NCI-H1105 treated with DMSO at 0.1 percent for 48 hours (cell line): ENCODE results near the gene LINS1.

Experiments
- DNase-seq: peaks from one replicate; lab custom pipeline; 2025; lab: John Stamatoyannopoulos, UW

The LINS1 gene

DNA sequence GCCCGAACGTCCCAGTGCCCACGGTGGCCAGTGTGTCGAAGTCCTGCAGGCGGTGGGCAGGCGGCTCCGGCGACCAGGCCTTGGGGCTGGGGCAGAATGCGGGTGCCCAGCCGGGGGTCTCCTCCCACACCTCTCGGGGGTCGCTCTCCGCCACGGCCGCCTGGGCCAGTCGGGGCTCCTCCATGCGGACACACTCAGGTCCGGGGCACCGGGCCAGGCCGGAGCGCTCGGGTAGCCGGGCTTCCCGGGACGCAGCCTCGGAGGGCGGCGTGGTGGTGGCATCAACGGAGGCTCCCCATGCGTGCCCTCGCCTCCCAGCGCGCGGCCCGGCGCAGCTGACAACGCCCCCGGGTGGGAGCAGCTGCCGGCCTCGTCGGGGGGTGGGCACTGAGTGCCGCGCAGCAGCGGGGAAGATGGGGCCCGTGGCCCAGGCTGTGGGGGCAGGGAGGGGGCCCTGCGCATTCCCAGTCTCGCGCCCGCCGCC is 43.2 kb downstream of the LINS1 start:
- DNase-seq = no peak

DNA sequence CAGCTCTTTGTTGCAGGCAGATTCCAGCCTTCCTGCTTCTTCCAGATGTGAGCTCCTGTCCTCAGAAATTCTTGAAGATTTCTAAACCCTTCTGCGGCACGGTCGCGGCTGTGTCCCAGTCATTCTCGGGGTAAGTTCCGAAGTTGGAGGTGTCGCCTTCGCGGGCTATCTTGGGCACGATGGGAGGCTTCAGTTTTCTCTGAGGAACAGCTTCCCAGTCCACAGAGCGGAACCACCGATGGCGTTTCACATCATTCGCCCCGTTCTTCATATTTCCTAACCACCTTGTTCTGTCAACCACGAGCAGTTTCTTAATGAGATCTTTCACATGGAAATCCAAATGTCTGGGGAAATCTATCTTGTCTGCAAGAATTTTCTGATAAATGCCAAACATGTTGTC is 48.5 kb downstream of the LINS1 start:
- DNase-seq = no peak

DNA sequence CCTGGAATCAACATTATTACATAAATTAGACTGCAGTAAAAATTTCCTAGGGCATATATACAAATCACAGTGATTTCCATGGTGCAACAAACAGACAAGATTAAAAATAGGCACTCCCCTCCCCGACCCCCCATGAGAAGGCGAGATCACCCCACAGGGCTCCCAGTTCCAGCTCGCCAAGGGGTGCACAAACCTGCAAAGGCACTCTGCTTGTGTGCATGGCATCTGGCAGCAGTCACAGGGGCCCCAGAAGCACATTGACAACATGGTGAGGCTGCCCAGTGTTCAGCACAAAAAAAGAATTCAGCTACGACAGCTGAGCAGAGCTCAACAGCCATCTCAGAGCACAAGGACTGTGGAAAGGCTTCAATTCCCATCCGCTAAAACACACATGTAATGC is 54.0 kb downstream of the LINS1 start:
- DNase-seq = no peak

DNA sequence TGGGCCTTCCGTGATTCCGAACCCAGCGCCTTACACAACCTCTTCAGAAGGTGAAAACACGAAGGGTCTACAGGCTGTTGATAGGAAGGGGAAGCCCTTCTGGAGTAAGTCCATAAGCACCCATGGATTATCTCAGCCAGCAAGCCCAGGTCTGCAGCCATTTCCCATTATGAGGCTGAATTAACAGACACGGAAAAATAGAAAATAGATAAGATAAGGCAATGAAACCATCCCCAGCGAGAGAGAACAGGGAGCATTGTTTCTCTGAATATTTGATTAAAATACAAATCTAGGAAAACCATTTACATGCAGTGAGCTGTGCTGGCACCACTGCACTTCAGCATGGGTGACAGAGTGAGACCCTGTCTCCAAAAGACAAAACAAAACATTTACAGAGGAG is 57.0 kb downstream of the LINS1 start:
- no peak for DNase-seq

DNA sequence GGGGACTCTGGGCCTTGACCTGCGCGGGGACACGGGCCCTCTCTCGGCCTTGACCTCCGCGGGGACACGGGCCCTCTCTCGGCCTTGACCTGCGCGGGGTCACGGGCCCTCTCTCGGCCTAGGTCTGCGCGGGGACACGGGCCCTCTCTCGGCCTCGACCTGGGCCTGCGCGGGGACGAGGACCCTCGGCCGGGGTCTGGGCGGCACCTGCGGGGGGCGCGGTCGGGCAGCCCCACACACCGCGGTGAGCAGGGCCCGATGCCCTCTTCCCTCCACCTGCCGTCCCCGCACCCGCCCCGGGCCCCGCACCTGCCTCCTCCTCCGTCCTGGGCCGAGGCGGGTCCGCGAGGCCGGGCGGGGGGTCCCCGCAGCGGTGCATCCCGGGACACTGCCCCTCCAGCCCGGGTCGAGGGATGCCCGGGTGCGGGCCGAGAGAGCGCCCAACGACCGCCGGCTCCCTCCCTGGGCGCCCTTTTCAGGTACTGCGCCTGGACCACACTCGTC is 57.6 kb downstream of the LINS1 start:
- DNase-seq = no peak

DNA sequence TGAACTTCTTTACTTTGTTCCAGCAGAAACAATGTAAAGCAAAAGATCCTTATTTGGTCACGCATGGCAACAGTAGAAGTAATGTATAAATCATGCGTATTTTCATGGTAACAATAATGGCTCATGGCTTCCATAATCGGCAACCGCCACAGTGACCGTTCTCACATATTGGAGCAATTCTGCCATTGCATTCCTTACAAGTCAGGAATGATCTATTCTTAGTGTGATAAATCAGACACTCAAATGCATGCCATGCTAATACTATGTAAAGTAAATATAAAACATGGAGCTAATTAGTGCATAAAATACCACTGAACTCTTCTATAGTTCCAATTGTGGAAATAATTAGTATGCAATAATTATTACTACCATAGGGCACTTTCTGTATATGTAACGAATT is 59.7 kb downstream of the LINS1 start:
- DNase-seq = no peak

DNA sequence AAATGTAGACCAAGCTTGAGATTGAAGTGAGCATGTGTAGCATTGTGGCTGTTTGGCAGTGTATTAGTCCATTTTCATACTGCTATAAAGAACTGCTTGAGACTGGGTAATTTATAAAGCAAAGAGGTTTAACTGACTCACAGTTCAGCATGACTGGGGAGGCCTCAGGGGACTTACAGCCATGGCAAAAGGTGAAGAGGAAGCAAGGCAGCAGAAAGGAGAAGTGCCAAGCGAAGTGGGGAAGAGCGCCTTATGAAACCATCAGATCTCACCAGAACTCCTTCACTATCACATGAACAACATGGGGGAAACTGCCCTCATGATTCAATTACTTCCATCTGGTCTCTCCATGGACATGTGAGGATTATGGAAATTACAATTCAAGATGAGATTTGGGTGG is 64.7 kb downstream of the LINS1 start:
- DNase-seq = no peak

DNA sequence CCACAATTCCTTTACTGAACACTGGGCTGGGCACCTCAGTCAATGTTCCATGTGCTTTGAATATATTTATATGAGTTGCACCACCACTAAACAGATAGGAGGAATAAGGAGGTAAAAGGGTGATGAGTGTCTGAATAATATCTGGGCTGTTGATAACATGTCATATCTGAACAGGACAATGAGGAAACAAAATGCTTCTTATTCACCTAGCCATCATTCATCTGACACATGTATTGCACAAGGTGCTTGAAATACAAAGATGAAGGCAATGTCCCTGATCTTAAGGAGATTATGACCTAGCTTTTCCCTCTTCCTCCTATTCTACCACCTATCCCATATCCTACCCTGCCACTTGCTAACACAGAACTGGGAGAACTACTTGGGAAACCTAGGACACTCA is 65.3 kb downstream of the LINS1 start:
- DNase-seq = no peak

DNA sequence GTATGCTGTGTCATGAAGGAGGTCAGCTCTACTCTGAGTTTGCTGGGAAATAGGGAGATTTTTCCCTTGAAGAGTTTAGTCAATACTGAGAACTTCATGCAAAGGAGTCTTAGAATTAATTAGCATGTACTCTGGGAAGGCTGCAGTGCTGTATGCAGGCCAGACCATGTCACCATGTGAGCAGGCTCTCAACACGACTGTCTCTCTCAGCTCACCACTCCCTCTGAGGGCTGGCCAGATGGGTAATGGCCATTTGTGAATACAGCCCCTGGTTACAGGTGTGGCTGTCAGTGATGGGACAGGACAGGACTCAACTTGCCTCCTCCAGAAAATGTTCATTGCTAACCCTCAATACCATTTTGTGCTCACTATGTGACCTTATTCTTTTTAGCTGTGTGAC is 68.1 kb downstream of the LINS1 start:
- DNase-seq = no peak

DNA sequence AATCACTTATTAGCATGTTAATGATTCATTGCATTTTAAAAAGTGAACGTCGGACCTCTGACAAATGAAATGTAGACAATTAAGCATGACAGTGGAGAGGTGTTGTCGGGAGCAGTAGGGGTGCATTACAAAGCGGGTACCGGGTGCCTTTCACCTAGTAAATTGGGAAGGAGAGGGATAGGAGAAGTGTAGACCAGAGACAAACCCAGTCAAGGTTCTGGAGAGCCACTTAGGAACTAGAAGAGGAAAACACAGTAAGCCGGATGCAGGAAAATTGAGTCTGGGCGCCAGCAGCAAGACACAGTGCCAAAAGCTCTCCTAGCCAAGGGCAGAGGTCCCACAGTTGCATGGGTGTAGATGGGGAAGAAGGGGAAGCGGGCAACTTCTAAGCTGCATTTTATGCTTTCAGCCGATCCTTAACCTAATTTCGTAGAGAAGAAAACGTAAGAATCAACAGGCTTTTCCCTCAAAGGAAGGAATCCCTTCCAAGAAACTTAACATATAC is 70.1 kb downstream of the LINS1 start:
- no peak for DNase-seq

DNA sequence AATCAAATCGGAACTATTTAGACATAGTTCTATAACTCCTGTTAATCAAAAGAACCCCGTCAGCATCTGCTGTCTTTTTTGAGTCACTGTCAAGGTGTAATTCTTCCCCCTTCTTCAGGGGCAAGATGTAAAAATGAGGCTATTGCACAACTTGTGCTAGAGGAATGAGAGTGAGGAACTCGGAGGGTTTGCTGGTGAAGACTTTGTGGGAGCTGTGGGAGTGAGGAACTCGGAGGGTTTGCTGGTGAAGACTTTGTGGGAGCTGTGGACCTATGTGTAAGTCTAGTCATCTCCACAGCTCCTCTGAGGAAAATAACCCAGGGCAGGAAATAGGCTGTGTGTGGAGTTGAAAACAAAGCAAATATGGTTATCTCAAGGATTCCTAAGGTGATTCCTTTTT is 70.8 kb downstream of the LINS1 start:
- DNase-seq = no peak

DNA sequence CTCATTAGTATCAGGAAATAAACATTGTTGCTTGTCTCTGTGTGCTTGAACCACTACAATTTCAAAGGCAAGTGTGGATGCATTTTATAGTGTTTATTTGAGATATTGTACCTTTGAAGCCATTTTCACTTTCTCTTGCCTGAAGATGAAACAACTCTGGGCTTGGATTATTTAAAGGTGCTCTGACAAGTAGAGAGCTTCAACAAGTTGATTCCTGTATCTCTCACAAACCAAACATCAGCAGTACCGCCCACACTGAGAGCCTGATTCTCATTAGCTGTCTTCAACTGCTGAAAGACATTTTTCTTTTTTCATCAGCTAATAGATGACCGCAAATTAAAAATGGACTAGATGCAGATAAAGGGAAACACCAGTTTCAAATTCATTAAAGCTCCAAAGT is 72.4 kb downstream of the LINS1 start:
- peak; percentile 23 for DNase-seq

DNA sequence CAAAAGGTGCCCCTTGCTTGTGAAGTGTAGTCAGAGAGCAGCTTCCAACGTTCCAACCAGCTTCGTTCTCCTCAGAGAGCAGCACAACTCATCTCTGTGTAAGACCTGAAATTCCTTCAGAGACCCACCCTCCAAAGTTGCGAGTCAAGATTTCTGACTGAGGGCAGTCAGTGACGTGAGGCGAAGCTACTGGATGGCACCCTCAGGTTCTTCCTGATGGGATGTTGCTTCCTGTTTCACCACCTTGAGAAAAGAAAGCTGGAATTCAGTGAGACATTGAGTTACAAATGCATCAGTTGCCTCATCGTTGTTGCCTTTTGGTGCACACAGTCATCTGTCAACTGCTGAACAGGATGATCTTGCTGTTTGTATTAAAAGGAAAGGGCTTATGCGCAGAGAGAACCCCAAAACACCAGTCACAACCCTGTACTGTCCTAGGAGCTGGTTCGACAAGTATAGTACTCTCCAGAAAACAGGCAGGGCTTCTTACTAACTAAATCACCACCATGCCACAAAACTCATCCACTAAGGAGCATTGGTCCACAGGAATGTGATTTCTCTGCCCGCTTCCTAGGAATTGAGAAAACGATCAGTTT is 73.1 kb downstream of the LINS1 start, which contains the start of gene CERS3:
Gene CERS3 (minus strand): TSS at position 118 of the 596 bp plus-strand sequence. CDS start 27,101 bp downstream, outside the sequence.
- DNase-seq = no peak

DNA sequence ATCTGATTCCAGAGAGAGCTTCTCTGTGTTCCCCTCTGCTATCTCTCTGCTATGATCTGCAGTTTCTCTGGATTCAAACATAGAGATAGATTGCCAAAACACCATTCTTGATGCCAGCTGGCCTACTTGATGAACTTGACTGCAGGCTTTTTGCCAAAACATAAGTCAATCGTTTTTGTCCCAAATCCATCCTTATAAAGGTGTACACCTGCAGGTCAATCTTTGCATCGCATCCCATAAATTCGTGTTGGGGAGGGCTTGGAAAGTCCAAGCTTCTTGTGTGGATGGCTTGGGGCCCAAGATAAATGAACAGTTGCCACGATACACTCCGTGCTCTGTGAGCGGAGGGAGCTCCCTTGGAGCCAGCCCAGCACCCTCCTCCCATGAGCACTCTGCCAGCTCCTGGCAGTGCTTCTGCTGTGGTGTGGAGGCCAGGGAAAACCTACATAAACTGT is 75.9 kb downstream of the LINS1 start:
- DNase-seq = peak; percentile 87

DNA sequence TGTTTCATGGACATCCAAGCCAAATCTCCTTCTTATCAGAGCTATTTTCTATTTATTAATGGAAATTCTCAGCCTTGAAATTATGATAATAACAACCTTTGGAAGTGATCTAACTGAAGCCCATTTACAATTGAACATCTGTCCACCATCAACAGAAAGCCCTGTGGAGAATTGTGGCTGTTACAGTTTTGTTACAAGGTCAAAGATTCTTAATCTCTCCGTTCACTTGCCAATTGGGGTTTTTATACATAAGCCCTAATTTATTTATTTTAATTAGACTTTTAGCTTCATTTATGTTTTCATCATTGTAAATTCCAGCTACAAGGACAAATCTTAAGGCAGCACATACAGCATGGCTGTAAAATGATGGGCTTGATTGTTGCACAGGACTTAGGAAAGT is 76.5 kb downstream of the LINS1 start:
- DNase-seq = no peak

DNA sequence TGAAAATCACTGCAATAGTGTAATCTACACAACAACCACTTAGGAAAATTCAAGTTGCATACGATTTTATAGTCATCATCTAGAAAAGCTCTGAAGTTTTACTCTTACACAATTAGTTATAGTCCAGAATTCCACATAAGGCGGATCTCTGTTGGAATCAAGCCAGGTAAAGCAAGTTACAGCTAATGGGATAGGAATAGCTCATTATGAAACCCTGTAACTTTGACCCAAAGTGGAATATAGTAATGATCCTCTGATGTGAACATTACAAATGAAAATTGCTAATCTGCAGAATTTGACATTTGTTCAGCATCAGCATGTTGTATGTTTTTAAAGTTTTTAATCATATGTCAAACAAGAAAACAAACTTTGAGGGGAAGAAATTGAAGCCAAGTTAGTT is 77.7 kb downstream of the LINS1 start:
- DNase-seq = no peak

DNA sequence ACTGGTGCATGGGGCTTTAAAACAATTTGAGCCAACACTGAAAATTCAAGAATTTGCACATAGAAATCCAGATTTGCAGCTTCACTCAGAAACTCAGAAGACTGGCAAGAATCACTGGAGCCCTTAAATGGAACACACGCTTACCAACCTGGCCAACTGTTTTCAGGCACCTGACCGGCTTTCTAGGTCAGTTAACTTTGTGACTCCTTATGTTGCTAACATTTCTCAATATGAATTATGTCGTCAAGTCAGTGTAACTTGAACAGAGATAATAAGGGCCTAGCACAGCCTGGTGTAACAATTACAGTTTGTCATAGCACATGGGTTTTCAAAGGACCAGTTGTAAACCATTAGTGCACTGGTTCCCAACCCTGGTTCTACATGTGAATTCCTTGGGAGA is 80.1 kb downstream of the LINS1 start:
- DNase-seq = no peak

DNA sequence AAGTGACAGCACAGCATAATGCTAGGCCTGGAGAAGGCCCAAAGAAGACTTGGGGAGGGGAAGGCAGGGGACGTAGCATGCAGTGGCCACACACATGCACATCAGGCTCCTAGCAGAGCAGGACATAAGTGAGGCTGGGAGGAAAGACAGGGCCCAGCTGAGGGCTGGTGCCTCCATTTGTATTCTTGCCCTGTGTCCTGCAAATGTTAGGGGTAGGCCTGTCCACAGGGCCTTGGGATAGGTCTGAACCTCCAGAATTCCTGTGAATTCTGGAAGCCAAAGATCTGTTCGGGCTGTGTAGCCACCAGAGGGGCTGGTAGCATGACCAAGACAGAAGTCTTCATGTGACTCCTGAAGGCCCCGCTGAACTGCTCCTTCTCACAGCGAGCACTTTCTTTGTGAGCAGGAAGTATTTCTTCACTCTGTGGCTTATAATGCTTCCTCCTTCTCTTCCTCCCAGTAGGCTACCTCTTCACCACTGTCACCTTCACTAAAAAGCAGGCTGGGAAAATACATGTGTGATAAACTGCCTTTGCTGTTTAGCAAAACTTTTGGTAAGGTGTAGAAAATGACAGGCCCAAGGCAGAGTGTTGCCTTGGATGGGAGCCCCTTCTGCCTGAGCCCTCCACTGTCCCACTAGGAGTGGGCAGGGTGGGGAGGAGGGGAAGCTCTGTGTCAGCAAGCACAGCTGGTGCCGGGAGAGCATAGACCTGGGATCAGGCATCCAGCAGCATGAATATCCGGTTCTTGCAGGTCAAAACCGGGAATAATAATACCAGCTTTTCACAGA is 81.7 kb downstream of the LINS1 start:
- DNase-seq = no peak

DNA sequence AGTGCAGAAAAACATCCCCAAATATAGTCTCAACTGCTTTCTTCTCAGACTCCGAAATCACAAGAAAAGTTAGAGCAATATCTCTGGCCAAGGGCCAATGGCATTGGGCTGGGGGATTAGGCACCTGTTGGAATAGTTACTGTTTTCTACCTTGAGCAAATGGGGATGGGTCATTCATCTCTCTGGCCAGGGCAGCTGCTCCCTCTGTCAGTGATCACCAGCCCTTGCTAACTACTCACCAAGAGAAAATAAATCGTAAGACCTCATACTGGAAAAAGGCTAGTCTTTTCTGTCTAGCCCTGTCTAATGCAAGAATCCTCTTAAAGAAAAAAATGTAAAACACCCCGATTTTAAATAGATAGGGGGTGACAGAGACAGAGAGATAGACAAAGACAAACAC is 84.1 kb downstream of the LINS1 start:
- DNase-seq = no peak
